Ramos (cell line): ENCODE measurements around the gene GAS1.

Source experiments
- in situ Hi-C: fragments of 300-500 bp; cut with MboI; formaldehyde crosslinking; loops from one replicate; pipeline ENCODE4 v1.14.3; 2022; ENCODE audit warnings: low sequenced_read_pairs; ENCODE audit not compliant: unreplicated experiment

Gene GAS1

GRCh38 chr9:86965636-86966395 is 18.5 kb upstream of the GAS1 start:
- in situ Hi-C loops = no loop called here

GRCh38 chr9:86962692-86963091 is 15.4 kb upstream of the GAS1 start:
- in situ Hi-C loops = no loop called here

GRCh38 chr9:86960938-86961337 is 13.6 kb upstream of the GAS1 start:
- in situ Hi-C loops = no loop called here

DNA sequence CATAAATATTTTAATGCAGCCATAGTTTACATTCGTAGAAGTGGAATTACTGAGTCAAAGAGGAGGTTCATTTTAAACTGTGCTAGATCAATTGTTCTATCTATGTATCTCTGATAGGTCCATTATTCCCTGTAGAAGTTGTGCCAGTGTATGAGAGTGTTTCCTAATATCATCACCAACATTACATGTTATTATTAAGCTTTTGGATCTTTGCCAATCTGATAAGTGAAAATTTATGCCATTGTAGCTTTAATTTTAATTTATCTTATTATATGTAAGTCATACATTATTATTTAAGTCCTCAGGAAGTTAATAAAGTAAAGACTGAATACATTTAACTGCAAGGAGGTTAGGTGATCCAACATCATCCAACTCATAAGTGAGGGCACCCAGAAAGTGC is 10.9 kb upstream of the GAS1 start:
- in situ Hi-C loops = no loop called here

- in situ Hi-C loops = no loop called here
These were observed 8.3 kb upstream of the GAS1 start for GRCh38 chr9:86955561-86955960.

DNA sequence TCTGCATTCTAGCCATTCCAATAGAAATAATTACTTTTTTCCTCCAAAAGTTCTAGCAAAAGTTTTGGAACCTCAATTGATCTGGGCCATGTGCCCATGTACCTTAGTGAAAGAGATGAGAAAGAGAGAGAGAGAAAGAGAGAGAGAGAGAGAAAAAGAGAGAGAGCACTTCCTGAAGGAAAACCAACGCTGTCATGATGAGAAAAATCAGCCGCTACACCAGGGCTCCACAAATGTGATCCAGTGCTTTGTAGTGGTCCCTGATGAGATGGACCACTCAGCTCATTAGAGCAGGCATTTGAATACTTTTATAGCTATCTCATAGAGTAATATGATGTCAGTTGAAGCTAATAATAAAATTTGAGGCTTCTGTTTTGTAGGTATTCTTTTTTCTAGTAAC is 7.7 kb upstream of the GAS1 start:
- in situ Hi-C loops = no loop called here

DNA sequence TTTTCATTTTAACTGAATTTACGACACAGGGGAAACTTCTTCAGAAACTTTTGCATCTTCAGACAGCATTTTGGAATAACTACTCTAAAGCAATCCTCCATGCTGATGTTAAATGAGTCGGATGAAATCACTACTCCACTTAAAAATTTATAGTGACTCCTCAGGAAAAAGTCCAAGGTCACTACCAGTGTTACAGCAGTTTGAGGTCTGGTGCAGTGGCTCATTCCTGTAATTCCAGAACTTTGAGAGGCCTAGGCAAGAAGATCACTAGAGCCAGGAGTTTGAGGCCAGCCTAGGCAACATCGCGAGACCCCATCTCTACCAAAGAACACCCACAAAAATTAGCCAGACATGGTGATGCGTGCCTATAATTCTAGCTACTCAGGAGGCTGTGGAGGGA is 5.9 kb upstream of the GAS1 start:
- in situ Hi-C loops = no loop called here

GRCh38 chr9:86948074-86948929 is 996 bp upstream of the GAS1 start:
- in situ Hi-C loops = no loop called here

GRCh38 chr9:86946201-86947145 is 833 bp downstream of the GAS1 start:
- in situ Hi-C loops = no loop called here

DNA sequence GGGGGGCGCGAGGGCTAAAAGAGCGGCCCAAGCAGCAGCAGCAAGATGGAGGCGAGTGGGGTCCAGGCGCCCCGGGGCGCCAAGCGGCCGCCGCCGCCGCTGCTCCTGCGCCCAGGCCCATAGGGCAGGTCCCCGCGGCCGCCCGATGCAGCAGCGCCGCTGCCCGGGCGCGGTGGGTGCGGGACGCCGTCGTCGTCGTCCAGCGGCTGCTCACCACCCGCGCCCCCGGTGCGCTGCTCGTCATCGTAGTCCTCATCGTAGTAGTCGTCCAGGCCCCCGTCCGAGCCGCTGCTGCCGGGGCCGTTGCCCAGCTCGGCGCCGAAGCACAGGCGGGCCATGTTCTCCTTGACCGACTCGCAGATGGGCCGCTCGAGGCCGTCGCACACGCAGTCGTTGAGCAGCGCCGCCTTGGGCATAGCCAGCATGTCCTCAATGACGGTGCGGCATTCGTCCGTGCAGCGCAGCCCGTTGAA is 1.5 kb downstream of the GAS1 start:
- in situ Hi-C loops = no loop called here

DNA sequence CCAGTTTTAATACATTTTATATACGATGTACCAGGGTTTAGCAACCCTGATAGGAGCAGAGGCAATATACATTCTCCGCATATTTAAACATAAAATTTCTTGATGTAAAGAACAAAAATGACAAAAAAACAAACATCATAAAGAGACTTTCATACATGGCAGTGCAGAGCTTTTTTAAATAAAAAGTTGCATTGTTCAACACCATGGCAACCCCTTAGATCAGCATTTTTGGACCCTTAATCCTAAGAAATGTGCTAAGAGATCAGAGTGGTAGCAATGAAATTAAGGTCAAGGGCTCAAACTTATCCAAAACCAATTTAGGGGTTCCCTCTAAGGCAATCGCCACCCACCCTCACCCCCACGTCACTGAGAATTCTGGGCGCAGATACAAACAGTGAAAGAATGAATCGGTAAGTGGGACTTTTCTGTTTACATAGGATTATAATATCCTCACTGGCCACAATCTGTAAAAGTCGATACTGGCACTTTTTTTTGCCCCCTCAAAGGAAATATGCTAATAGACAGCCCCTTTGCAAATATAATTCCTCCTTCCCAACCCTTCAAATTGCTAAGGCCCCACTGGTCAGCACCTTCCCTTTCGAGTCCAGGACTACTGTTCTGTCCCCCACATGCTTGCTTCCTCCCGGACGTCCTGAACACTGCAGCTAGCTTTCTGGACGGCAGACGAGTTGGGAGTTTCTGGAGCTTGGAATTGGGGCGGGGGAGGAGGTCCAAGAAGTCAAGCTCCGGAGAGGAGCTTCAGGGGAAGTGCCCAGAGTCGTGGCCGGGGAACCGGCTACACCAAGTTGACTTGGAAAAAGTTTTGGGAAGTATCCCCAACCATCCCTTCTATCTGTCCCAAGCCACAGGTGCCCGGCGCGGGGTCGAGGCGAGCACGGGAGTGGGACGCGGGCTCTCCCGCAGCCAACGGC is 2.2 kb downstream of the GAS1 start:
- in situ Hi-C loops = no loop called here

- in situ Hi-C loops = no loop called here
These were observed 3.8 kb downstream of the GAS1 start for GRCh38 chr9:86943201-86944113.

GRCh38 chr9:86942281-86943200 is 4.8 kb downstream of the GAS1 start:
- in situ Hi-C loops = no loop called here

DNA sequence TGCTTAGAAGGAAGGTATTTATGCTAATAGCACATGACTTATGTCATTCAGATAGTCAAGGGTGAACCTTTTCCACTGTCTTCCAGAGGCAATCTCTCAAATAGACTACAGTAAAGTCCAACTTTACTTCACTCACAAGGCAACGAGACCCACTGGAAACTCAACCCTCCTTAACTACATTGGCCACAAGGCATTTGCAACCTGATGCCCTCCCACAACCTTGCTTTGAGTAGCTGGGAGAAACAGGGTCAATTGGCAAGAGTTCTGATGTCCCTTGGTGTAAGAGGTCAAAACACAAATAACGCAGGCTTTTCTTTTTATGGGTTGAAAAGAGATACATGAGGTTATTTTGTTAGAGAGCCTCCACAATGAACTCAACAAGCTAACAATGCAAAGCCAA is 6.1 kb downstream of the GAS1 start:
- in situ Hi-C loops = no loop called here

DNA sequence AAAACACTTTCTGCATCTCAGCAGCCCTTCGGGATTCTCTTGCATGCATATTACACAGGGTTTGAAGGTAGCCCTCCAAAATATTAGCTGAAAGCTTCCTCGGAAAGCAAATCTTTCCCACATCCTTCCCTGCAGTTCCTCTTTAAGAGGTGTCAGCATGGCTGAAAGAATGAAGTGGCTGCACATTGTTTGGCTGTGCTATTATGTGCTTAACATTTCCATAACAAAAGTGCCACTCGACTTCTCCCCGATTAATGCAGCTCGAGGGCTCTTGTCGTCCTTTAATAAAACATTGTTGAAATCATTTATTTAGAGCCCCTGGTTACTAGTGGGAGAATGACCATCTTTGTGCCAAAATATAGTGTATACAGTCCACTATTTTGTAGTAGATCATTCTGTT is 6.5 kb downstream of the GAS1 start:
- in situ Hi-C loops = no loop called here

DNA sequence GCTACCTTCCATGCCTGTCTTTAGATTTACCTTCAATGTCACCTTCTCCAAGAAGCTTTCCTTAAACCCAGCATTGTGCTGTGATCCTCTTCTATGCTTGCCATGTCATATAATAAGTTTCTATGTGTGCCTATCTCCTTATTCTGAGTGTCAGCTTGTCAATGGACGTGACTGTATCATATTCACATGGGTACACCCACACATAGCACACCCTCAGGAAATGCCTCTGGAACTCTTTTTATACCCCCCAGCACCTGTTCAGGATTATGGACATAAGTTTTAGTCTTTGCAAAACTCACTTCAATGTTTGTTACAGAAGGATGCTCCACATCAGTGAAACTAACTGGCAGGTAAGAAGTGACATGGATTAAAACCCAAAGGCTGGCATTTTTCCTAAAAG is 7.4 kb downstream of the GAS1 start:
- in situ Hi-C loops = no loop called here

DNA sequence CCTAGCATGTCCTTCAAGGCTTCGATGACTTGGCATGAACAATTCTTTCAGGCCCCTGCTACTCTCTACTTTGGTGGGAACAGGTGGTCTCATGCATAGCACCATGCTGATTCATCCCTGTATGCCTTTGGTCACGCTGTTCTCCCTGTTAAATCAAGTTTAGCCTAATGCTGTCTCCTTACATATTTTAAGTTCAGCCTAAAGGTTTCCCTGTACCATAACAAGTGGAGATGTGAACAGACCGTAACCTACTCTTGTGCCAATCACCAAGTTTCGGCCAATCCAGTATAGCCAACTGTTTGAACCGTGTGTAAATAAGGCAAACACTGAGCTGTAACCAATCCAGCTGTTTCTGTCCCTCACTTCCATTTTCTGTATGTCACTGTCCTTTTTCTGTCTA is 8.0 kb downstream of the GAS1 start:
- in situ Hi-C loops = no loop called here
